ENCODE results near the gene RHBDD3. TPM values are rescaled to one million over a fixed set of nuclear protein-coding genes. Genes with fewer than 3 reads are reported as not detected.
"Not testable (repeated sequence)": the region's sequence is repeated elsewhere in the genome, so short reads cannot be mapped to it uniquely, and the experiment has no call there.

RHBDD3 gene
- total RNA-seq, 1 donor from 2014 or later: 59.2 TPM

DNA sequence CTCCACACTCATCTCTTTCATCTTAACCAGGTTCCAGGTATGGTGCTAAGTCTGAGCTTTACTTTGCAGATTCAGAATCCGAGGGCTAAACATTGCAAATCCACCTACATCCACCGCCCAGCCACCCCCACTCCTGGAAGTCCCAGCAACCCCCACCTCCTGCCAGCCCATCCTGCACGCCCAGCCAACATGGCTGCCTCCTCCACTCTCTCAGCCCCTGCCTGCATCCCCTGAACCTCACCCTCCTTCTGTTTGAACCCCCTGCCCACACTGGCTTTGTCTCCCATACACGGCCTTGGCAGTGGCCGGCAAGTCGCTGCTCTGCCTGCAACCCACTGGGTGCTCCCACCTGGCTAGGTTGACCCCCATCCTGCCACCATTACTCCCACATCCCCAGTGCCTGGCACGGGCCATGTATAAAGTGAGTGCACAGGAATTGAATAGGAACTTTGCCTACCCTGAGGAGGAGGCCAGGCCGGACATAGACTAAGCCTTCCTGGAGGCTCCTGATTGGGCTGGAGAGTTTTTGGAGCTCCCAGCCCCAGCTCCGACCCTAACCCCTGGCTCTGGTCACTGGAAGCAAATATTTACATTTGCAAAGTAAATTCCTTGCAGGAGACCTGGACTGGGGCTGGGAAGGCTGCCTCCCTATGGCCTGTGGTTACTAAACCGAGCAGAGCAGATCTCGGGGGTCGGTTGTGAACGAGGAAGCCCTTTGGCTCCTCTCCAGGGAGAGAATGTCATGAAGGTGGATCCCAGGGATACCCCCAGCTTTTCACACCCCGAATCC is 47.7 kb downstream of the RHBDD3 start:
- peak overlapping the region; percentile 39 for H3K27ac Mint-ChIP-seq
- TF ChIP-seq CTCF (conservative IDR thresholded peaks at IDR 0.05): no peak
- peaks cover 10% of the 10 kb centered on the region for H3K4me1 Mint-ChIP-seq (ENCODE audit: unreplicated experiment)
- no peak overlapping the region for H3K4me3 Mint-ChIP-seq
- H3K27me3 Mint-ChIP-seq: no peaks in the 10 kb centered on the region
- no peak for DNase-seq (ENCODE audit: extremely low spot score, unreplicated experiment)
- H3K9me3 Mint-ChIP-seq: no peaks in the 10 kb centered on the region
- no peaks in the 10 kb centered on the region for H3K36me3 Mint-ChIP-seq

DNA sequence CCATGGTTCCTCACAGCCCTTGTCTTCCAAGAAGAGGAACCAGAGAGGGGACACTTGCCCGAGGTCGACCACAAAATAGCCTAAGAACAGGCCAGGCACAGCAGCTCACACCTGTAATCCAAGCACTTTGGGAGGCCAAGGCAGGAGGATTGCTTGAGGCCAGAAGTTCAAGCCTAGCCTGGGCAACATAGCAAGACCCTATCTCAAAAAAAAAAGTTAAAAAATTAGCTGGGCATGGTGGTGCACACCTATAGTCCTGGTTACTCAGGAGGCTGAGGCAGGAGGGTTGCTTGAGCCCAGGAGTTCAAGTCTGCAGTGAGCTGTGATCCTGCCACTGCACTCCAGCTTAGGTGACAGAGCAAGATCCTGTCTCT is 48.4 kb downstream of the RHBDD3 start:
- not testable (repeated sequence) for H3K4me3 Mint-ChIP-seq; H3K36me3 Mint-ChIP-seq; H3K27ac Mint-ChIP-seq; H3K9me3 Mint-ChIP-seq; DNase-seq (ENCODE audit: extremely low spot score, unreplicated experiment); H3K27me3 Mint-ChIP-seq; H3K4me1 Mint-ChIP-seq (ENCODE audit: unreplicated experiment)

GRCh38 chr22:29218758-29219408 is 48.9 kb downstream of the RHBDD3 start:
- Mint-ChIP-seq H3K4me1 (ENCODE audit: unreplicated experiment) (peaks cover 10% of the 10 kb centered on the region), H3K27me3 (no peaks in the 10 kb centered on the region), H3K4me3 (no peak overlapping the region), H3K36me3 (no peaks in the 10 kb centered on the region), H3K9me3 (no peaks in the 10 kb centered on the region), H3K27ac (no peak overlapping the region)
- DNase-seq (ENCODE audit: extremely low spot score, unreplicated experiment): no peak
- no peak for TF ChIP-seq CTCF (conservative IDR thresholded peaks at IDR 0.05)

DNA sequence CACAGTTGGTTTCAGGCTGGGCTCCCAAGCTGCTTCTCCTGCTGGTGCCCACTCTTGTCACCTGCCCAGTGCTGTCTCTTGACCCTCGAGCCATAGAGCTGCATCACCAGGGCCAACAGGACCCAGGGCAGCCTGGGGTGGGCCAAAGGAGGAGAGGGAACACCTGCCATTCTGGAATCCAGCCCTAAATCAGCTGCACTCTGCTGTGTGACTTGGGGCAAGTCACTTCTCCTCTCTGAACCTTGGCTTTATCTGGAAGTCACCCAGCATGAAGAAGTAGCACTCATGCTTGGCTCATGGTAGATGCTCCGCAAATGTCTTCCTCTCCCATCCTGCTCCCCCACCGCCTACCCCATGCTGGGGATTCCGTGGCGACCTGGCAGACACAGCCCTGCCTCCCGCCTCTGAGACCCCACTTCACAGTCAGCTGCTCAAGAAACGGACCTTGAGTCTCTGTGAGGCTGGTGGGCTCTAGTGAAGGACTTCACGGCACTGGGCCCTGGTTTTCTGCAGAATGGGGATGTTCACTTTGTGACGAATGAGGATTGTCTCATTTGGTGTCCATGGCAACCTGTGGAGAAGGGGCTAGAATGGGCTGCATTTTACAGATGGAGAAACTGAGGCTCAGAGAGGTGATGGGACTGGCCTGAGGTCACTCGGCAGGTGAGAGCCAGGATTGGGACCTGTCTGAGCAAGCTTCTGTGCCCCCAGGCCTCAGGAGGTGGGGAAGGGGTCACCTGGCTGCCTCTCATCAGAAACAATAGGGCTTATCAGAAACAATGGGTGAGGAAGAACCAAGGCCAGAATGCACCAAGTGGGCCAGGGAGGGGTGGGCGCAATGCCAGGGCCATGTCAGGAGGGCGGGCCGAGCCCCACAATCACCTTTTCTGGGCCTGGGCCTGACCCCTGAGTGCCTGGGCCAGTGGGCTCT is 49.7 kb downstream of the RHBDD3 start:
- H3K27ac Mint-ChIP-seq: no peak overlapping the region
- no peaks in the 10 kb centered on the region for H3K36me3 Mint-ChIP-seq

GRCh38 chr22:29216873-29217666 is 50.7 kb downstream of the RHBDD3 start:
- no peak for DNase-seq (ENCODE audit: extremely low spot score, unreplicated experiment)
- Mint-ChIP-seq H3K4me1 (ENCODE audit: unreplicated experiment) (peaks cover 10% of the 10 kb centered on the region), H3K27me3 (no peaks in the 10 kb centered on the region), H3K9me3 (no peaks in the 10 kb centered on the region), H3K36me3 (no peaks in the 10 kb centered on the region), H3K4me3 (no peak overlapping the region), H3K27ac (no peak overlapping the region)
- TF ChIP-seq CTCF (conservative IDR thresholded peaks at IDR 0.05): no peak

More for the DNA sequence above, 49.7 kb downstream of the RHBDD3 start:
- peaks cover 10% of the 10 kb centered on the region for H3K4me1 Mint-ChIP-seq (ENCODE audit: unreplicated experiment)
- peak; percentile 68 for DNase-seq (ENCODE audit: extremely low spot score, unreplicated experiment)
- no peak for TF ChIP-seq CTCF (conservative IDR thresholded peaks at IDR 0.05)
- H3K4me3 Mint-ChIP-seq: no peak overlapping the region
- no peaks in the 10 kb centered on the region for H3K27me3 Mint-ChIP-seq
- H3K9me3 Mint-ChIP-seq: no peaks in the 10 kb centered on the region

Measured in type B pancreatic cell (in vitro differentiated cells).